ENCODE measurements around the gene CDKAL1. TPM values are rescaled to one million over a fixed set of nuclear protein-coding genes. Genes with fewer than 3 reads are reported as not detected.

The CDKAL1 gene
- total RNA-seq, 4 donors from 2014 or later, result 15.2 to 17.9 (median 17.1) TPM

DNA sequence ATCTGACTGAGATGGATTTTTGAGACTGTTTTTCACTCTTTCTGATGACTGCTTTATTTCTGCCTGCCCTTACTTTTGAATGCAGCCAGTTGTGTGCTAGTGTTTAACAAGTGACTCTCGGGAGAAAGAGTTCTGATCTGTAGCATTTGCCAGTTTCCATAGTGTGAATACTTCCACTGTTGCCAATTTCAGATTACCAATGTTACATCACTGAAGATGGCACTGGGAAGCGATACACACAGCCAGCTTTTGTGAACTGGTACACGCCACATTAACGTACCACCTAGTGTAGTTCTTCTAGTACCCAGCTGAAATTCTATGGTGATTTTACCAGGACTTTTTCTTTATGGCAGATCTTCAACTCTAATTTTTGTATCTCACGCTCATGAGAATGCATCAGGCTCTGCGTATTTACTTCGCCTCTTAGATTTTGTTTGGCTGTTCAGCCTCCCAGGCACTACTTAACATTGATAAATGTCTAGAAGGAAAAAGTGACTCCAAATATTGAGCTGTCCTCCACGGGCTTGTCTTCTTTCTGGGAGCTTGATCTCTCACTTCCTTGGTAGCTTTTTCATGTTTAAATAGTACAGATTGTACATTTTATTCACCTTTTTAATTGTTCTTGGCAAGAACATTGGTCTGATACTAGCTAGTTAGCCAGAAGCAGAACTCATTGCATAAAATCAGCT lies 537.7 kb downstream of the CDKAL1 start:
- TF ChIP-seq, protein P1, sequence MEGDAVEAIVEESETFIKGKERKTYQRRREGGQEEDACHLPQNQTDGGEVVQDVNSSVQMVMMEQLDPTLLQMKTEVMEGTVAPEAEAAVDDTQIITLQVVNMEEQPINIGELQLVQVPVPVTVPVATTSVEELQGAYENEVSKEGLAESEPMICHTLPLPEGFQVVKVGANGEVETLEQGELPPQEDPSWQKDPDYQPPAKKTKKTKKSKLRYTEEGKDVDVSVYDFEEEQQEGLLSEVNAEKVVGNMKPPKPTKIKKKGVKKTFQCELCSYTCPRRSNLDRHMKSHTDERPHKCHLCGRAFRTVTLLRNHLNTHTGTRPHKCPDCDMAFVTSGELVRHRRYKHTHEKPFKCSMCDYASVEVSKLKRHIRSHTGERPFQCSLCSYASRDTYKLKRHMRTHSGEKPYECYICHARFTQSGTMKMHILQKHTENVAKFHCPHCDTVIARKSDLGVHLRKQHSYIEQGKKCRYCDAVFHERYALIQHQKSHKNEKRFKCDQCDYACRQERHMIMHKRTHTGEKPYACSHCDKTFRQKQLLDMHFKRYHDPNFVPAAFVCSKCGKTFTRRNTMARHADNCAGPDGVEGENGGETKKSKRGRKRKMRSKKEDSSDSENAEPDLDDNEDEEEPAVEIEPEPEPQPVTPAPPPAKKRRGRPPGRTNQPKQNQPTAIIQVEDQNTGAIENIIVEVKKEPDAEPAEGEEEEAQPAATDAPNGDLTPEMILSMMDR (IDR thresholded peaks at IDR 0.05; ENCODE audit: low read depth), result no peak

DNA sequence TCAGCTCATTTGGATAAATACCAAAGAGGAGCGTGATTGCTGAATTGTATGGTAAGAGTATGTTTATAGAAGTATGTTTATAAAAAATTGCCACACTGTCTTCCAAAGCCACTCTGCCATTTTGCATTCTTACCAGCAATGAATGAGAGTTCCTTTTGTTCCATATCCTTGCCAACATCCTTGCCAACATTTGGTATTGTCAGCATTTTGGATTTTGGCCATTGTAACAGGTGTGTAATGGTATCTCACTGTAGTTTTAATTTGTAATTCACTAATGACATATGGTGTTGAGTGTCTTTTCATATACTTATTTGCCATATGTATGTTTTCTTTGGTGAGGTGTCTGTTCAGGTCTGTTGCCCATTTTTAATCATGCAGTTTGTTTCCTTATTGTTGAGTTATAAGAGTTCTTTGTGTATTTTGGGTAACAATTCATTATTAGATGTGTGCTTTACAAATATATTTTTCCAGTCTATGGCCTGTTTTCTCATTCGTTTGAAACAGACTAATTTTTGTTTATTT lies 539.1 kb downstream of the CDKAL1 start:
- TF ChIP-seq, protein P1 (IDR thresholded peaks at IDR 0.05; ENCODE audit: low read depth), result no peak

DNA sequence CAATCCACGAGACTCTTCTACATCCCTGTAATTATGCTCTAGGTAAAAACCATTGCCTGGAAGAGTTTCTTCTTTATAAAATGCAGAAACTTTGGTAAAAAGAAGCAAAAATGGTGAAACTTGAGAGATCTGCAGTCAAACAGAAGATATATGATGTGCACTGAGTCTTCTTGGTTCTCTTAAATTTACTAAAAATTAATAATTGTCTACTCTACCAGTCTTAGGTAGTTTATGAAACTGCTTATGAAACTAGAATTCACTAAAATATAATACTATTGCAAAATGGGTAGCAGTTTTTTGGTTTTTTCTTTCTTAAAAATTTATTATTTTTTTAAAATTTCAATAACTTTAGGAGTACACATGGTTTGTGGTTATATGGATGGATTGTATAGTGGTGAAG lies 540.2 kb downstream of the CDKAL1 start:
- TF ChIP-seq, protein P1 (IDR thresholded peaks at IDR 0.05; ENCODE audit: low read depth), result no peak

DNA sequence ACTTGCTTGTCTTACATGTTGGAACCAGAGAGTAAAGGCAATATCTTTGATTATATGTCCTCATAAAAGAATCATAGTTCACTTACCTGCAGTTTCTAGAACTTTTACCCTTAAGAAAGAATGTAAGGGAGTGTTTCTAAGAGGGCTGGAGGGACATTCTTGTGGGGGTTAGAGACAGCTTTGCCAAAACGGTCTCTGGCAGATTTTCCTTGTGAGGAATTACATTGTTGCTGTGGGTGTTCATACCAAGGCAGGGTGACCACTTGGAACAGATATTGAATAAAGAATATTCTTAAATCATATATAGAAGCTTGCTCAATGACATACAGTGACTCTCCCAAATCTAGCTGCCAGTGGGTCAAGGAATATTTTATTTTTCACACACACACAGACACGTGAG lies 541.7 kb downstream of the CDKAL1 start:
- TF ChIP-seq, protein P1 (IDR thresholded peaks at IDR 0.05; ENCODE audit: low read depth), result no peak

DNA sequence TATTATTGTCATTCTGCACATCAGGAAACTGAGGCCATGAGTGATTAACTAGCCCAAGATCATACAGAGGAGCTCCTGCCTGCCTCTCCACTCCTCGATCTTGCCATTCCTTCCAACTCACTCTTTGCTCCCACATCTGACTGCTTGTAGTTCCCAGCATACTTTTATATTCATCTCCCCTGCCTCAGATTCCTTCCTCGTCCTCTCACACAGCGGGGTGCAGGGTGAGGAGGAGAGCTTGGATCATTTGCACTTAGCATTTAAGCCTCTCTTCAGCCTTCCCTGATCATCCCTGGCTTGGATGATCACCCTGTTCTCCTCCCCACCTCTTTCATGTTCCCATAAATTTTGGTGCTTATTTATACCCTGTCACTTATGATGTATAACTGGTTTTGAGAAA lies 544.2 kb downstream of the CDKAL1 start:
- TF ChIP-seq, protein P1 (IDR thresholded peaks at IDR 0.05; ENCODE audit: low read depth), result no peak

DNA sequence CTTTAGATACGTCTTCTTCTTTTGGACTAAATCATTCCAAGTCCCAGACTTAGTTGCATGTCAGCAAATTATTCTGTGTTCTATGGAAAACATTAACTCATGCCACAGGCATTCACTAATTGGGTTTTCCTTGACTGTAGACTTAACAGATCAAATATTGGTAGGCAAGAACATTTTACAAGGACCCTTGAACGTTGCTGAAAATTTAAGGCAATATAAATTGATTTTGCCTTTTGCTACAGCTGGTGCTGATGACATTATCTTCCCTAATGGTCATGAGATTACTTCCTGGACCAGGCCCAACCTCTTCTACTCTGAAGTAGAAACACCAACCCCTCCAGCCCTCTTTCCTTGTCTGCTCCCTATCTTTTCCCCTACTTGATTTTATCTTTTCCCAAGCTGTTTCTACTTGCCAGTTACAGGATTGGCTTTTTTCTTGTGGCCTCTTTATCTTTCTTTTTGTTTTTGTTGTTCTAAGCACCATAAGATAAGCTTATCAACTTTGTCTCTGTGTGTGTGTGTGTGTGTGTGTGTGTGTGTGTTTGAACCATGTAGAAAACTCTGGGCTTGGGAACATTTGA lies 545.3 kb downstream of the CDKAL1 start:
- TF ChIP-seq, protein P1 (IDR thresholded peaks at IDR 0.05; ENCODE audit: low read depth), result no peak

DNA sequence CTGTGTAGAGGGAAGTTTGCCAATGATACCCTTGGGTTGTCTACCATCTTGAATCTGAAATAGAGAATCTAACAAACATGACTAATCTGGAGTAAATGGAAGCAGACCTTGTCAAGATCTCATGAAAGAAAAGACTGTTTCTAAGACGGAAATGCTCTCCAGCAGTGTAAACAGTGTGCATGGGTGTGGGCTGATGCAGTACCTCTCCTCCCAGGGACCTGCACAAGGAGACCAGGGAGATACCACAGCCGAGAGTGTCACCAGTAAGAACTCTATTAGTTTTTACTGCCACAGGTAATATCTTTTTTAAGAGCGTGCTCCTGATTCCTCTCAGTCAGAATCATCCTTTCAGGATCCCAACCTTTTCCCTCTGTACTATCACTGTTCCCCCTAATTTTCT lies 546.0 kb downstream of the CDKAL1 start:
- TF ChIP-seq, protein P1 (IDR thresholded peaks at IDR 0.05; ENCODE audit: low read depth), result no peak
